T-cell (primary cell): ENCODE data around the gene MAN2B1. TPM values are rescaled to one million over a fixed set of nuclear protein-coding genes. Genes with fewer than 3 reads are reported as not detected.

ENCODE experiments used
- ATAC-seq, 4 experiments: fragments of 200-7000 bp in 3 of 4; fragments of 150-1000 bp in 1 of 4; cut with Tn5 transposase; replicated peaks in 1 of 4; 1 replicate in 3 of 4; 2 replicates in 1 of 4; pipeline ENCODE4 v1.10.0; 2021; ENCODE audit warnings: moderate library complexity in 3 of 4, mild to moderate bottlenecking in 2 of 4, moderate number of reproducible peaks in 1 of 4
- CTCF ChIA-PET, 2 donors: fragments of 300-600 bp; sonication (Branson Sonifier 250); formaldehyde crosslinking; loops; one replicate each; lab custom pipeline; 2022; ENCODE audit warnings: antibody characterized with exemption in 2 of 2; lab: Charles Lee
- POLR2A ChIA-PET, 2 donors: fragments of 300-600 bp; sonication (Branson Sonifier 250); formaldehyde crosslinking; loops; one replicate each; lab custom pipeline; 2022; ENCODE audit warnings: antibody characterized with exemption in 2 of 2; lab: Charles Lee
- DNase-seq, 35 experiments: peaks; one replicate each; pipeline versions ENCODE4 v3.0.0 to v3.0.0-alpha.2; 2013 to 2023
- H3K27ac ChIP-seq: one replicate; pipeline ENCODE4 v1.5.1; 2013; ENCODE audit warnings: low read length
- H3K27me3 ChIP-seq, 2 experiments: replicated peaks in 1 of 2; 1 replicate in 1 of 2; 2 replicates in 1 of 2; pipeline versions ENCODE4 v1.6.1 to v1.7.0; 2013; ENCODE audit warnings: low read length in 1 of 2, mixed read lengths in 1 of 2; ENCODE audit not compliant: control insufficient read depth in 2 of 2, insufficient read depth in 2 of 2; ENCODE audit errors: extremely low read depth in 1 of 2
- H3K36me3 ChIP-seq, 2 donors: 1 replicate in 1 of 2; 2 replicates in 1 of 2; pipeline versions ENCODE4 v1.6.1 to v1.7.0; 2013; ENCODE audit warnings: low read length in 1 of 2; ENCODE audit not compliant: control insufficient read depth in 2 of 2, insufficient read depth in 1 of 2; ENCODE audit errors: extremely low read depth in 1 of 2
- H3K4me1 ChIP-seq, 2 experiments: 1 replicate in 1 of 2; 2 replicates in 1 of 2; pipeline versions ENCODE4 v1.6.1 to v1.7.0; 2013; ENCODE audit warnings: low read length in 2 of 2, mixed read lengths in 1 of 2; ENCODE audit not compliant: insufficient read depth in 2 of 2, control insufficient read depth in 1 of 2; ENCODE audit errors: extremely low read depth in 1 of 2
- H3K4me3 ChIP-seq, 2 donors: 1 replicate in 1 of 2; 2 replicates in 1 of 2; pipeline versions ENCODE4 v1.5.1 to v1.7.0; 2013; ENCODE audit warnings: mild to moderate bottlenecking in 2 of 2, low read length in 1 of 2, moderate library complexity in 1 of 2; ENCODE audit not compliant: control insufficient read depth in 1 of 2; ENCODE audit errors: extremely low read depth in 1 of 2
- H3K9me3 ChIP-seq: 2 replicates; pipeline ENCODE4 v1.7.0; 2013
- H3K27ac Mint-ChIP-seq, 2 donors: one replicate each; pipeline ENCODE4 v1.8.0; 2020 to 2021; ENCODE audit warnings: mild to moderate bottlenecking in 2 of 2, mixed read lengths in 2 of 2
- H3K27me3 Mint-ChIP-seq, 2 donors: one replicate each; pipeline ENCODE4 v1.8.0; 2021 to 2022; ENCODE audit warnings: mixed read lengths in 2 of 2
- H3K36me3 Mint-ChIP-seq: one replicate; pipeline ENCODE4 v1.8.0; 2021; ENCODE audit warnings: mixed read lengths
- H3K4me1 Mint-ChIP-seq, 3 donors: one replicate each; pipeline ENCODE4 v1.8.0; 2020 to 2022; ENCODE audit warnings: mixed read lengths in 3 of 3, mild to moderate bottlenecking in 1 of 3
- H3K4me3 Mint-ChIP-seq, 3 donors: one replicate each; pipeline ENCODE4 v1.8.0; 2020 to 2022; ENCODE audit warnings: mild to moderate bottlenecking in 3 of 3, mixed read lengths in 3 of 3, moderate library complexity in 3 of 3
- H3K9me3 Mint-ChIP-seq, 3 donors: one replicate each; pipeline ENCODE4 v1.8.0; 2020 to 2022; ENCODE audit warnings: mixed read lengths in 3 of 3
- WGBS: methylation state at CpG from one replicate; pipeline ENCODE4 v1.1.5; 2013; ENCODE audit warnings: missing lambda C conversion rate; ENCODE audit not compliant: insufficient coverage; 5-methylcytosine and 5-hydroxymethylcytosine counted together
- total RNA-seq, 35 experiments: library from RNA in 6 of 35; stranded (reverse) in 6 of 35; fragments of 120-200 nt in 1 of 35; gene quantifications; one replicate each; pipeline versions ENCODE4 v1.2.1 to v1.2.4 and lab custom pipeline; 2013 to 2026

Gene MAN2B1
- total RNA-seq, 5 donors from 2014 or later (not counting 1 experiment from before 2014, with no cell fraction given) = 96.0 to 159 (median 149) TPM

DNA sequence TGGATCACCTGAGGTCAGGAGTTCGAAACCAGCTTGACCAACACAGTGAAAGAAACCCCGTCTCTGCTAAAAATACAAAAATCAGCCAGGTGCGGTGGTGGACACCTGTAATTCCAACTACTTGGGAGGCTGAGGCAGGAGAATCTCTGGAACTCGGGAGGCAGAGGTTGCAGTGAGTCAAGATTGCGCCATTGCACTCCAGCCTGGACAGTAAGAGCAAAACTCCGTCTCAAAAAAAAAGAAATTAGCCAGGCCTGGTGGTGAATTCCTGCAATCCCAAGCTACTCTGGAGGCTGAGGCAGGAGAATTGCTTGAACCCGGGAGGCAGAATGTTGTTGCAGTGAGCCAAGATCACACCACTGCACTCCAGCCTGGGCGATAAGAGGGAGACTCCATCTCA, 42.1 kb upstream of the MAN2B1 start:
- H3K4me3 ChIP-seq = no peak overlapping the region
- H3K27me3 ChIP-seq = no peaks in the 10 kb centered on the region
- ChIA-PET CTCF (interaction anchor here in 1 of 2 donors (0.7 kb wide), 2 partner anchors 18 to 57 kb away, joined by 3 to 4 read pairs; no protein-coding TSS in a partner anchor), POLR2A (no interaction called here)
- no peaks in the 10 kb centered on the region for H3K9me3 Mint-ChIP-seq
- ATAC-seq (no peak), DNase-seq (no peak)
- no peaks in the 10 kb centered on the region for H3K27me3 Mint-ChIP-seq
- H3K4me1 Mint-ChIP-seq = no peaks in the 10 kb centered on the region
- 96% methylated on average over 4 of the region's 8 CpGs for WGBS
- H3K27ac ChIP-seq = no peak overlapping the region
- no peak overlapping the region for H3K27ac Mint-ChIP-seq
- H3K4me1 ChIP-seq = no peaks in the 10 kb centered on the region
- peaks cover 26% of the 10 kb centered on the region for H3K36me3 Mint-ChIP-seq
- H3K4me3 Mint-ChIP-seq = no peak overlapping the region
- peaks cover 24 to 73% of the 10 kb centered on the region in 2 donors for H3K36me3 ChIP-seq
- no peaks in the 10 kb centered on the region for H3K9me3 ChIP-seq

DNA sequence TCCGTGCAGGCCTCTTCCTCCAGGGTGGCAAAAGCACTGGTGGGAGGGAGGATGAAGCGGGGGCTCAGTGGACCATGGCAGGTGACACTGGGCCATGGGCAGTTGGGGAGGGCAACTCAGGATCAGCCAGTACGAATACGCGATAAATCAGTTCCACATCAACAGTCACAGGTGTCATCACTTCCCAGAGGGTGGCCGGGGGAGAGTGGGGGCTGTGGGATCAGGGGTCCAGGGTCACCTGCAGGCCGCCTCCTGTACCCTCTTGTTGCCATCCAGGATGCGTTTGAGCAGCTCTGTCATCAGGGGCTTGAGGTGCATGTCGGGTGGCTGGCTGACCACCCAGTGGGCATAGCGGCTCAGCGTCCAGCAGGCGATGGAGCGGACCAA, 39.8 kb upstream of the MAN2B1 start:
- no peak overlapping the region for H3K27ac Mint-ChIP-seq
- POLR2A ChIA-PET = no interaction called here

DNA sequence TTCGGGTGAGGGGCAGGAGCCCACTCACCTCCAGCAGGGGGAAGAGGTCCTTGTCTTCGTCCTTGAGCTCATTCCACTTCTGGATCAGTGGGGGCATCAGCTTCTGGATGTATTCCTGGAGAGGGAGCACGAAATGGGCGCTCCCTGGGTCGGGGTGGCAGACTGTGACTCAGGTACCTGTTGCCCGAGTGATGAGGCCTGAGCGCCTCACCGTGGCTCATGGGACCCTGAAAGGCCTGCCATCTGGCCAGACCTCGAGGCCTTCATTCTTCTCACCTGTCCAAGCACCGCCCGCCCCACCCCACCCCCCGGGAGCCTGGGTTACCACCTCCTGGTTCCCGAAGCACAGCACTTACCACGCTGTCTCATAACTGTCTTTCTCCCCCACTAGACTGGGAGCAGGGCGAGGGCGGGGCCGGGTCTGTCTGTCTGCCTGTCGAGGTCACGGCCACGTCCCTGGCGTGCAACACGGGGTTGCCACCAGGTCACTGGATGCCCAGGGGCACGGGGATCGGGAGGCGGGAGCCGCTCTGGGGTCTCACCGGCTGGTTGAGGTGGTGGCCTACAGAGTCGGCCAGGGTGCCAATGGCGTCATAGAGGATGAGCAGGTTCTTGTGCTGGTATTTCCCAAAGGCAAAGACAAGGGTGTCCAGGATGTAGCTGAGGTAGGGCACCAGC, 39.3 kb upstream of the MAN2B1 start:
- Mint-ChIP-seq H3K27ac (no peak overlapping the region), H3K9me3 (no peaks in the 10 kb centered on the region), H3K4me3 (no peak overlapping the region), H3K4me1 (no peaks in the 10 kb centered on the region), H3K36me3 (peaks cover 37% of the 10 kb centered on the region), H3K27me3 (no peaks in the 10 kb centered on the region)
- H3K36me3 ChIP-seq = peaks cover 39 to 76% of the 10 kb centered on the region in 2 donors
- ChIA-PET CTCF (no interaction called here), POLR2A (no interaction called here)
- no peaks in the 10 kb centered on the region for H3K4me1 ChIP-seq
- H3K27me3 ChIP-seq = no peaks in the 10 kb centered on the region
- no peaks in the 10 kb centered on the region for H3K9me3 ChIP-seq
- no peak overlapping the region for H3K27ac ChIP-seq
- H3K4me3 ChIP-seq = no peak overlapping the region
- DNase-seq (no peak), ATAC-seq (no peak)
- 97% methylated on average over 27 of the region's 29 CpGs for WGBS

More for the DNA sequence above, 39.8 kb upstream of the MAN2B1 start:
- H3K4me1 Mint-ChIP-seq = no peaks in the 10 kb centered on the region
- Histone ChIP-seq H3K4me3 (no peak overlapping the region), H3K9me3 (no peaks in the 10 kb centered on the region), H3K27me3 (no peaks in the 10 kb centered on the region), H3K27ac (no peak overlapping the region), H3K36me3 (peaks cover 36 to 75% of the 10 kb centered on the region in 2 donors), H3K4me1 (no peaks in the 10 kb centered on the region)
- H3K27me3 Mint-ChIP-seq = no peaks in the 10 kb centered on the region
- H3K4me3 Mint-ChIP-seq = no peak overlapping the region
- ATAC-seq (no peak), DNase-seq (no peak)
- 94% methylated on average over 8 of the region's 13 CpGs for WGBS
- H3K36me3 Mint-ChIP-seq = peaks cover 32% of the 10 kb centered on the region
- no peaks in the 10 kb centered on the region for H3K9me3 Mint-ChIP-seq
- CTCF ChIA-PET = no interaction called here

DNA sequence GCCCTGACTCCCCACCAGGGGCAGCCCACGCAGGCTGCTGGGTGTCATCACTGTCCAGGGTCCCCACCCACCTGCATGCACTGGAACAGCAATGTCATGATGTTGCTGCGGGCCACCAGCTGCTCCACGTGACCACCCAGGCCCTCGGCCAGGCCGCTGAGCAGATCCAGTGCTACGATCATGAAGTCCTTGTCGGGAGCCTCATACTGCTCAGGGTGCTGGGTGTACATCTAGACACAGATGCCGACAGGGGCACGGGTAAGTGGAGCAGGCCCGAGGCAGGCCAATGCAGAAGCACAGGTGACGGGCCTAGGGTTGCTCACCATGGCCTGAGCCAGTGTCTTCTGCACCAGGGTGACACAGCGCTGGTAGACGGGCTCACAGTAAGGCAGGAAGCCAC, 38.6 kb upstream of the MAN2B1 start:
- no peak overlapping the region for H3K27ac Mint-ChIP-seq
- CTCF ChIA-PET = no interaction called here

GRCh38 chr19:12703046-12703445, 36.5 kb upstream of the MAN2B1 start:
- H3K9me3 ChIP-seq = no peaks in the 10 kb centered on the region
- DNase-seq (peak in 1 of 35 experiments; percentile 29), ATAC-seq (peak in 1 of 4 experiments; percentile 50)
- no peak overlapping the region for H3K27ac Mint-ChIP-seq
- no peak overlapping the region for H3K4me3 ChIP-seq
- peaks cover 37 to 59% of the 10 kb centered on the region in 2 donors for H3K36me3 ChIP-seq
- H3K36me3 Mint-ChIP-seq = peaks cover 34% of the 10 kb centered on the region
- ChIA-PET POLR2A (interaction anchor here in 1 of 2 donors (0.6 kb wide), 1 partner anchor 74 kb away, joined by 6 read pairs; no protein-coding TSS in a partner anchor), CTCF (no interaction called here)
- H3K4me3 Mint-ChIP-seq = no peak overlapping the region
- WGBS = 93% methylated on average over 8 of the region's 9 CpGs
- H3K4me1 ChIP-seq = no peaks in the 10 kb centered on the region
- no peaks in the 10 kb centered on the region for H3K27me3 ChIP-seq
- H3K27me3 Mint-ChIP-seq = no peaks in the 10 kb centered on the region
- H3K27ac ChIP-seq = no peak overlapping the region
- H3K9me3 Mint-ChIP-seq = no peaks in the 10 kb centered on the region
- H3K4me1 Mint-ChIP-seq = peaks cover 0 to 2% (median 2%) of the 10 kb centered on the region in 3 donors

More for the DNA sequence above, 38.6 kb upstream of the MAN2B1 start:
- Histone ChIP-seq H3K4me1 (no peaks in the 10 kb centered on the region), H3K27ac (no peak overlapping the region), H3K27me3 (no peaks in the 10 kb centered on the region), H3K9me3 (no peaks in the 10 kb centered on the region), H3K4me3 (no peak overlapping the region), H3K36me3 (peaks cover 41 to 70% of the 10 kb centered on the region in 2 donors)
- DNase-seq = no peak
- ATAC-seq = no peak
- Mint-ChIP-seq H3K27me3 (no peaks in the 10 kb centered on the region), H3K4me3 (no peak overlapping the region), H3K36me3 (peaks cover 35% of the 10 kb centered on the region), H3K4me1 (no peaks in the 10 kb centered on the region), H3K9me3 (no peaks in the 10 kb centered on the region)
- 95% methylated on average over 13 of the region's 13 CpGs for WGBS
- POLR2A ChIA-PET = no interaction called here

DNA sequence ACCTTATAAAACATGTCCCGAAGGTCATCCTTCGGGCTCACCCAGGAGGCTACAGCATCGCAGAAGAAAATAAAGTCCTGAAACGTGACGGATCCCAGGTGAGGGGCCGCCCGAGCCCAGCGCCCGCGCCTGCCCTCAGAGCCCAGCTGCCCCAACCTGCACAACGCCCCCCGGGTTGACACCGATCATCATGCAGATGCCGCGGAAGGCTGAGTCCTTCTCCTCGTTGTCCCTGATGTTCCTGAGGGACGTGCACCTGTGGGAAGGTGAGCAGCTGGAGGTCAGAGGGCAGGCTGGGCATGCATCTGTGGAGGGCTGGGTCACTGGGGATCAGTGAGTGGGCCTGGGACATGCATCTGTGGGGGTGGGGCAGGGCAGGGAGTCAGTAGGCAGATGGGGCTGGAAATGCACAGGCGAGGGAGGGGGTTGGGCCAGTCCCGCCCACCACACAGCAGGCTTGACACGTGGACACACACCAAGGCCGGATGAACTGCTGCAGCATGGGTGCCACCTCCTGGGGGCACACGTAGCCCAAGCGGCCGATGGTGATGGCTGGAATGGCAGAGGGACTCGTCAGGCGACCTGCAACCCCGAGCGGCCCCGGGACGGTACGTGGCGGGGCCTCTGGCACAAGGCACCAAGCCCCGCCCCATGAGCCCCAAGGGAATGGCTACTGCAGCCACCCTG, 35.2 kb upstream of the MAN2B1 start:
- Mint-ChIP-seq H3K27me3 (no peaks in the 10 kb centered on the region), H3K36me3 (peaks cover 34% of the 10 kb centered on the region), H3K4me3 (no peak overlapping the region), H3K4me1 (peaks cover 0 to 4% (median 4%) of the 10 kb centered on the region in 3 donors), H3K9me3 (no peaks in the 10 kb centered on the region), H3K27ac (no peak overlapping the region)
- WGBS = 95% methylated on average over 29 of the region's 33 CpGs
- Histone ChIP-seq H3K27me3 (no peaks in the 10 kb centered on the region), H3K9me3 (no peaks in the 10 kb centered on the region), H3K4me3 (no peak overlapping the region), H3K27ac (no peak overlapping the region), H3K36me3 (peaks cover 37 to 53% of the 10 kb centered on the region in 2 donors), H3K4me1 (peaks cover 3 to 6% of the 10 kb centered on the region in 2 experiments)
- no peak for ATAC-seq
- ChIA-PET CTCF (no interaction called here), POLR2A (no interaction called here)
- no peak for DNase-seq
